Activated CD4-positive, alpha-beta memory T cell treated with anti-CD3 and anti-CD28 coated beads, Interleukin-2, amount 10 ng/mL, durations not matched to agents 7 days and 5 days (primary cell): ENCODE data around the gene TFE3. TPM values are rescaled to one million over a fixed set of nuclear protein-coding genes. Genes with fewer than 3 reads are reported as not detected.

Experiments used
- CTCF ChIA-PET: fragments of 350-600 bp; sonication (Branson Sonifier 250); formaldehyde crosslinking; loops from one replicate; lab custom pipeline; 2021; ENCODE audit warnings: antibody characterized with exemption, inconsistent platforms; lab: Charles Lee
- POLR2A ChIA-PET: fragments of 350-600 bp; sonication (Branson Sonifier 250); formaldehyde crosslinking; loops from one replicate; lab custom pipeline; 2021; ENCODE audit warnings: antibody characterized with exemption; lab: Charles Lee
- DNase-seq: peaks from one replicate; pipeline ENCODE4 v3.0.0-alpha.2; 2020
- H3K27ac Mint-ChIP-seq: one replicate; pipeline ENCODE4 v1.8.0; 2021; ENCODE audit warnings: mild to moderate bottlenecking, mixed read lengths
- H3K27me3 Mint-ChIP-seq: one replicate; pipeline ENCODE4 v1.8.0; 2021; ENCODE audit warnings: mixed read lengths
- H3K36me3 Mint-ChIP-seq: one replicate; pipeline ENCODE4 v1.8.0; 2021; ENCODE audit warnings: low read depth, mixed read lengths
- H3K4me1 Mint-ChIP-seq: one replicate; pipeline ENCODE4 v1.8.0; 2021; ENCODE audit warnings: mixed read lengths
- H3K4me3 Mint-ChIP-seq: one replicate; pipeline ENCODE4 v1.8.0; 2021; ENCODE audit warnings: mild to moderate bottlenecking, mixed read lengths
- H3K9me3 Mint-ChIP-seq: one replicate; pipeline ENCODE4 v1.8.0; 2021; ENCODE audit warnings: mixed read lengths
- total RNA-seq, 2 experiments: library from RNA; stranded (reverse); gene quantifications; one replicate each; pipeline ENCODE4 v1.2.3, GENCODE V29; 2021

The TFE3 gene
- total RNA-seq, 2 experiments from 2014 or later = 32.2 to 32.7 TPM

- no peaks in the 10 kb centered on the region for H3K27me3 Mint-ChIP-seq
- no peak for DNase-seq
- H3K4me1 Mint-ChIP-seq = peaks cover 8% of the 10 kb centered on the region
- H3K36me3 Mint-ChIP-seq = no peaks in the 10 kb centered on the region
- H3K4me3 Mint-ChIP-seq = no peak overlapping the region
- POLR2A ChIA-PET = no interaction called here
- H3K27ac Mint-ChIP-seq = no peak overlapping the region
- CTCF ChIA-PET = no interaction called here
- H3K9me3 Mint-ChIP-seq = no peaks in the 10 kb centered on the region
Measured at GRCh38 chrX:49019050-49019449, 24.1 kb downstream of the TFE3 start.

DNA sequence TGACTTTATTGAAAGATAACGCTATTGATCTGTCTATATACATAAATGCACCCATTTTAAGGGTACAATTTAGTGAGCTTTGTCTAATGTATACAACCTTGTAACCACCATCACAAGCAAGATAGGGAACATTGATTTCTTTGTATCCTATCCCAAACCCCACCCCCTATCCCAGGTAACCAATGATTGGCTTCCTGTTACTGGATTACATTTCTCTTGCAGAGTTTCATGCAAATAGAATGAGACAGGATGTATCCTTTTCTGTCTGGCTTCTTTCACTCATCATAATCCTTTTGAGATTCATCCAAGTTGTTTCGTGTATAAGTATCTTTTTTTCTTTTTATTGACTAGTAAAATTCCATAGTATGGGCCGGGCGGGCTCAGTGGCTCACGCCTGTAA, 39.5 kb downstream of the TFE3 start:
- peak overlapping the region; percentile 50 for H3K4me3 Mint-ChIP-seq
- H3K9me3 Mint-ChIP-seq = no peaks in the 10 kb centered on the region
- DNase-seq = no peak
- POLR2A ChIA-PET = interaction anchor here (2.2 kb wide), 1 partner anchor 39 kb away, joined by 26 read pairs; the partner anchor contains the start of gene TFE3
- peaks cover 29% of the 10 kb centered on the region for H3K4me1 Mint-ChIP-seq
- peak overlapping the region; percentile 64 for H3K27ac Mint-ChIP-seq
- H3K27me3 Mint-ChIP-seq = no peaks in the 10 kb centered on the region
- H3K36me3 Mint-ChIP-seq = peaks cover 22% of the 10 kb centered on the region
- CTCF ChIA-PET = interaction anchor here (1.2 kb wide), 1 partner anchor 31 kb away, joined by 3 read pairs; no protein-coding TSS in a partner anchor

GRCh38 chrX:49002091-49002935, 40.8 kb downstream of the TFE3 start, which contains the start of gene GRIPAP1:
Gene GRIPAP1, minus strand, starts transcription at chrX:49002264. Its CDS starts 35 bp downstream, at chrX:49002229.
- H3K36me3 Mint-ChIP-seq = peaks cover 35% of the 10 kb centered on the region
- H3K27me3 Mint-ChIP-seq = no peaks in the 10 kb centered on the region
- peak within 1 kb of the TSS; percentile 94 for H3K27ac Mint-ChIP-seq
- peaks cover 41% of the 10 kb centered on the region for H3K4me1 Mint-ChIP-seq
- POLR2A ChIA-PET = interaction anchor here (0.7 to 2.2 kb wide), 16 partner anchors 8 to 428 kb away, joined by 3 to 26 read pairs (median 6); partner anchors contain the start of genes HDAC6, PQBP1, RBM3 and TFE3
- no peaks in the 10 kb centered on the region for H3K9me3 Mint-ChIP-seq
- DNase-seq = peak; percentile 82
- peak within 1 kb of the TSS; percentile 98 for H3K4me3 Mint-ChIP-seq
- CTCF ChIA-PET = interaction anchor here (0.6 to 1.4 kb wide), 9 partner anchors 9 to 462 kb away, joined by 3 to 7 read pairs (median 4); partner anchors contain the start of genes HDAC6, TBC1D25 and TFE3

- ChIA-PET POLR2A (interaction anchor here (0.8 to 2.2 kb wide), 13 partner anchors 8 to 428 kb away, joined by 3 to 26 read pairs (median 6); partner anchors contain the start of genes HDAC6, PQBP1, RBM3 and TFE3), CTCF (interaction anchor here (0.6 to 1.4 kb wide), 5 partner anchors 10 to 462 kb away, joined by 3 to 7 read pairs (median 4); partner anchors contain the start of genes HDAC6, TBC1D25 and TFE3)
Measured at GRCh38 chrX:49001521-49002090, 41.6 kb downstream of the TFE3 start.

DNA sequence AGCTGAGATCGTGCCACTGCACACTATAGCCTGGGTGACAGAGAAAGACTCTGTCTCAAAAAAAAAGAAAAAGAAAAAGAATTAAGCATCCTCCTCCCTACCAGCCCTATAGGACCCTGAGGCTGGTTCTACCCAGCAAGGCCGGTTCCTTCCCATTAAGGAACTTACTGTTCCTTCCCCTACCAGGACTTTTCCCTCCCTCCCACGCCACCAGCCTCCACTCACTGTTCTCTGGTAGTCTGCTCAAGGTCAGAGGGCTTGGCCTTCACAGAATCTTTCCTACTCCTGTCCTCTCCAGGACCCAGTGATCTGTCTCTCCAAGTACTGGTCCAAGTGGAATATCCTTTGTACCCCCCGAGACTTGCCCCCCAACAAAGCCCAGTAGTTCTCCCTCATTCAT, 42.5 kb downstream of the TFE3 start:
- no peaks in the 10 kb centered on the region for H3K27me3 Mint-ChIP-seq
- POLR2A ChIA-PET = no interaction called here
- peaks cover 48% of the 10 kb centered on the region for H3K36me3 Mint-ChIP-seq
- no peak overlapping the region for H3K27ac Mint-ChIP-seq
- CTCF ChIA-PET = no interaction called here
- H3K9me3 Mint-ChIP-seq = no peaks in the 10 kb centered on the region
- no peak for DNase-seq
- H3K4me3 Mint-ChIP-seq = peak overlapping the region; percentile 98
- H3K4me1 Mint-ChIP-seq = peaks cover 48% of the 10 kb centered on the region

More at GRCh38 chrX:49001521-49002090, 41.6 kb downstream of the TFE3 start:
- peak; percentile 58 for DNase-seq
- Mint-ChIP-seq H3K4me1 (peaks cover 48% of the 10 kb centered on the region), H3K4me3 (peak overlapping the region; percentile 98), H3K36me3 (peaks cover 43% of the 10 kb centered on the region), H3K27ac (peak overlapping the region; percentile 94), H3K9me3 (no peaks in the 10 kb centered on the region), H3K27me3 (no peaks in the 10 kb centered on the region)

DNA sequence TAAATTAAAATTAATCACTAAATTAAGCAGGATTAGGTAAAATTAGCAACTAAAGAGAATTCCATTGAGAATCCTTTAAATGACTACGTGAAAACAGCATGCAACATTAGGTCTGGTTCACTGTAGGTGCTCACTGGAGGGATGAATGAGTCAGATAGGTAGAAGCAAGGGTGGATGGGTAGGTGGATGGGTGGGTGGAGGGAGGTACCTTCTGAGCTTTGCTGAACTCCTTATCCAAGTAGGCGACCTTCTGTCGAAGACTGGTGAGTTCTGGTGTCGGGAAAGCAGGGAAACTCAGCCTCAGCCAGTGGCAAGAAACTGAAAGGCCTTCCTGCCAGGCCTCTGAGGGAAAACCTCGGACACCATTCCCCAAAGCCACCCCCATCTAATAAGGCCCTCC, 44.1 kb downstream of the TFE3 start:
- Mint-ChIP-seq H3K4me3 (no peak overlapping the region), H3K27ac (no peak overlapping the region), H3K4me1 (peaks cover 55% of the 10 kb centered on the region), H3K9me3 (no peaks in the 10 kb centered on the region), H3K27me3 (no peaks in the 10 kb centered on the region), H3K36me3 (peaks cover 59% of the 10 kb centered on the region)
- ChIA-PET POLR2A (no interaction called here), CTCF (no interaction called here)
- DNase-seq = no peak

DNA sequence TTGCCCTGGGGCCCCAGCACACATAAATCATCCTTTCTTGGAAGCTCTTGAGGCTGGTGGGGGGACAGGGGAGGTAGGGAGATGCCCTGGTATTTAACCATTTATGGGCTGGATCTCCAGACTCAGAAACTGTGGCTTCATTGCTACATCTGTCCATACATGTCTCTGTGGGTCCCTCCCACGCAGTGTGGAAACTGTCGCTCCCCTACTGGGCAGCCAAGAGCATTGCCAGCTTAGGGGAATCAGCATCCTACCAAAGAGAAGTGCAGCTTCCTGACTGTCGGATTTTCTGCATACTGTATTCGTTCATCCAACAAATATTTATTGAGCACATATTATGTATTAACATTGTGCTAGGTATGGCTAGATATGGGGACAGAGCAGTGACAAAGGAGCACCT, 44.8 kb downstream of the TFE3 start:
- Mint-ChIP-seq H3K9me3 (no peaks in the 10 kb centered on the region), H3K27me3 (no peaks in the 10 kb centered on the region), H3K4me1 (peaks cover 52% of the 10 kb centered on the region), H3K4me3 (no peak overlapping the region), H3K36me3 (peaks cover 64% of the 10 kb centered on the region), H3K27ac (no peak overlapping the region)
- ChIA-PET POLR2A (no interaction called here), CTCF (no interaction called here)
- DNase-seq = no peak

GRCh38 chrX:48997865-48998264, 45.3 kb downstream of the TFE3 start:
- H3K4me1 Mint-ChIP-seq = peaks cover 52% of the 10 kb centered on the region
- no peak overlapping the region for H3K27ac Mint-ChIP-seq
- no peaks in the 10 kb centered on the region for H3K27me3 Mint-ChIP-seq
- H3K9me3 Mint-ChIP-seq = no peaks in the 10 kb centered on the region
- peaks cover 68% of the 10 kb centered on the region for H3K36me3 Mint-ChIP-seq
- ChIA-PET CTCF (no interaction called here), POLR2A (no interaction called here)
- no peak overlapping the region for H3K4me3 Mint-ChIP-seq
- no peak for DNase-seq

GRCh38 chrX:48997455-48997854, 45.7 kb downstream of the TFE3 start:
- Mint-ChIP-seq H3K27me3 (no peaks in the 10 kb centered on the region), H3K27ac (no peak overlapping the region), H3K36me3 (peaks cover 70% of the 10 kb centered on the region), H3K4me1 (peaks cover 48% of the 10 kb centered on the region), H3K4me3 (no peak overlapping the region), H3K9me3 (no peaks in the 10 kb centered on the region)
- DNase-seq = no peak
- CTCF ChIA-PET = no interaction called here
- POLR2A ChIA-PET = no interaction called here

- no peak for DNase-seq
- Mint-ChIP-seq H3K4me3 (no peak overlapping the region), H3K27me3 (no peaks in the 10 kb centered on the region), H3K27ac (no peak overlapping the region), H3K9me3 (no peaks in the 10 kb centered on the region), H3K4me1 (peaks cover 48% of the 10 kb centered on the region), H3K36me3 (peaks cover 73% of the 10 kb centered on the region)
- ChIA-PET POLR2A (no interaction called here), CTCF (no interaction called here)
Measured at GRCh38 chrX:48996969-48997368, 46.2 kb downstream of the TFE3 start.

GRCh38 chrX:48992341-48992740, 50.8 kb downstream of the TFE3 start:
- Mint-ChIP-seq H3K27me3 (no peaks in the 10 kb centered on the region), H3K9me3 (no peaks in the 10 kb centered on the region), H3K36me3 (peaks cover 63% of the 10 kb centered on the region), H3K4me3 (no peak overlapping the region), H3K27ac (peak overlapping the region; percentile 34), H3K4me1 (peaks cover 16% of the 10 kb centered on the region)
- ChIA-PET CTCF (no interaction called here), POLR2A (interaction anchor here (0.6 kb wide), 1 partner anchor 211 kb away, joined by 3 read pairs; no protein-coding TSS in a partner anchor)
- DNase-seq = no peak

- Mint-ChIP-seq H3K36me3 (peaks cover 50% of the 10 kb centered on the region), H3K4me1 (peaks cover 2% of the 10 kb centered on the region), H3K4me3 (no peak overlapping the region), H3K9me3 (no peaks in the 10 kb centered on the region), H3K27ac (no peak overlapping the region), H3K27me3 (no peaks in the 10 kb centered on the region)
- ChIA-PET POLR2A (interaction anchor here (0.7 kb wide), 1 partner anchor 17 kb away, joined by 4 read pairs; the partner anchor contains the start of gene KCND1), CTCF (no interaction called here)
- DNase-seq = no peak
Measured at GRCh38 chrX:48989483-48989882, 53.7 kb downstream of the TFE3 start.

DNA sequence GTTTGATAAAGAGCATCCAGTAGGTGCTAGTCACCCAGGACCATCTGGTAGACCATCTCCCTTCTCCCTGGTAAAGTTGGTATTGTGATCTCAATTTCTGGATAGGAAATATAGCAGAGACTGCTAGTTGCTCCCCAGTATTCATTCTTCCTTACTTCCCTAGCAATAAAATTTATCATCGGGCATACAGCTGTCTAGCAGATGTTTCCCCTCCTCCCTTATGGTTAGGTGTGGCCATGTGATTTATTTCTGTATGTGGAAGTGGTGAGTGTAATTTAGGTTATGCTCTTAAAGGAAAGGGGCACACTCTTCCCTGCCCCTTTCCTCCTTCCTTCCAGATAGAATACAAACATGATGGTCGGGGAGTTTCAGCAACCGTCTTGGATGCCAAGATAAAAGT, 59.3 kb downstream of the TFE3 start:
- Mint-ChIP-seq H3K4me1 (peaks cover 2% of the 10 kb centered on the region), H3K36me3 (peaks cover 52% of the 10 kb centered on the region), H3K27me3 (no peaks in the 10 kb centered on the region), H3K9me3 (no peaks in the 10 kb centered on the region), H3K4me3 (no peak overlapping the region), H3K27ac (no peak overlapping the region)
- POLR2A ChIA-PET = no interaction called here
- CTCF ChIA-PET = no interaction called here
- no peak for DNase-seq
